ENCODE results near the gene IGF2BP2.

- TF ChIP-seq CTCF (IDR thresholded peaks at IDR 0.05; ENCODE audit: control extremely low read depth in 1 of 3, insufficient read depth in 1 of 3, low read depth in 1 of 3, low read length in 3 of 3): no peak
- TF ChIP-seq MAFK (IDR thresholded peaks at IDR 0.05; ENCODE audit: low read depth, low read length): no peak
- no peak for TF ChIP-seq CREB1 (IDR thresholded peaks at IDR 0.05)
- TF ChIP-seq POLR2AphosphoS5 (IDR thresholded peaks at IDR 0.05; ENCODE audit: low read depth, low read length): no peak; the same call in 1 of the 2 replicates
- TF ChIP-seq JUN (IDR thresholded peaks at IDR 0.05; ENCODE audit: low read depth, low read length): no peak
- no peak for TF ChIP-seq POLR2A (IDR thresholded peaks at IDR 0.05; ENCODE audit: control extremely low read depth in 1 of 2, low read depth in 2 of 2, low read length in 2 of 2)
- no peak for TF ChIP-seq EP300 (IDR thresholded peaks at IDR 0.05; ENCODE audit: borderline replicate concordance in 1 of 2, low read depth in 2 of 2, low read length in 2 of 2)
Measured at GRCh38 chr3:185632996-185633395, 191.8 kb downstream of the IGF2BP2 start.

Data from H1 (cell line).